MM.1S (cell line): ENCODE results near the gene LHFPL5.

Experiments
- EZH2phosphoT487 ChIP-seq: fragments of 300-600 bp; sonication (generic); IDR thresholded peaks from 2 replicates; pipeline ENCODE4 v1.6.1; 2018; ENCODE audit warnings: antibody characterized with exemption, low read length
- TF ChIP-seq, protein P1 (sequence below): fragments of 300-600 bp; sonication (generic); IDR thresholded peaks from 2 replicates; pipeline ENCODE4 v1.5.1; 2016; ENCODE audit warnings: antibody characterized with exemption, low read length, mixed read lengths

DNA sequence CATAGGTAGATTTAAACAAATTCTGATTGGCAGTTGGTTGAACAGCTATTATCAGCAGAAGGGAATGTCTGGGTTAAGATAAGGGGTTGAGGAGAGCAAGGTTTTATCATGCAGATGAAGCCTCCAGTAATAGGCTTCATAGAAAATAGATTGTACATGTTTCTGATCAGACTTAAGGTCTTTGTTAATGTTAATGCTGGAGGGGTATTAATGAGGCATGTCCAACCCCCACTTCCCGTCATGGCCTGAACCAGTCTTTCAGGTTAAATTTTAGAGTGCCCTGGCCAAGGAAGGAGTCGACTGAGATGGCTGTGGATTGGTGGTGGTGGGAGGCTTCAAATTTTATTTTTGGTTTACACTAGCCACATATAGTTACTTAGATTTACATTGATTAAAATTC, 21.0 kb upstream of the LHFPL5 start:
- no peak for TF ChIP-seq EZH2phosphoT487
- TF ChIP-seq, protein P1, sequence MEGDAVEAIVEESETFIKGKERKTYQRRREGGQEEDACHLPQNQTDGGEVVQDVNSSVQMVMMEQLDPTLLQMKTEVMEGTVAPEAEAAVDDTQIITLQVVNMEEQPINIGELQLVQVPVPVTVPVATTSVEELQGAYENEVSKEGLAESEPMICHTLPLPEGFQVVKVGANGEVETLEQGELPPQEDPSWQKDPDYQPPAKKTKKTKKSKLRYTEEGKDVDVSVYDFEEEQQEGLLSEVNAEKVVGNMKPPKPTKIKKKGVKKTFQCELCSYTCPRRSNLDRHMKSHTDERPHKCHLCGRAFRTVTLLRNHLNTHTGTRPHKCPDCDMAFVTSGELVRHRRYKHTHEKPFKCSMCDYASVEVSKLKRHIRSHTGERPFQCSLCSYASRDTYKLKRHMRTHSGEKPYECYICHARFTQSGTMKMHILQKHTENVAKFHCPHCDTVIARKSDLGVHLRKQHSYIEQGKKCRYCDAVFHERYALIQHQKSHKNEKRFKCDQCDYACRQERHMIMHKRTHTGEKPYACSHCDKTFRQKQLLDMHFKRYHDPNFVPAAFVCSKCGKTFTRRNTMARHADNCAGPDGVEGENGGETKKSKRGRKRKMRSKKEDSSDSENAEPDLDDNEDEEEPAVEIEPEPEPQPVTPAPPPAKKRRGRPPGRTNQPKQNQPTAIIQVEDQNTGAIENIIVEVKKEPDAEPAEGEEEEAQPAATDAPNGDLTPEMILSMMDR, result no peak
